Measurements from ENCODE around the gene ITGA5.

The ITGA5 gene

GRCh38 chr12:54409267-54409666, 9.8 kb downstream of the ITGA5 start:
- DNase-seq, result no peak

- DNase-seq, result no peak
Measured at GRCh38 chr12:54407183-54407905, 11.7 kb downstream of the ITGA5 start.

- DNase-seq, result no peak
Measured at GRCh38 chr12:54405573-54405972, 13.5 kb downstream of the ITGA5 start.

GRCh38 chr12:54405106-54405505, 14.0 kb downstream of the ITGA5 start:
- DNase-seq, result no peak

- DNase-seq, result peak; percentile 22
Measured at GRCh38 chr12:54404061-54405004, 14.7 kb downstream of the ITGA5 start.

GRCh38 chr12:54401119-54401518, 17.9 kb downstream of the ITGA5 start:
- DNase-seq, result no peak

- peak; percentile 46 for DNase-seq
Measured at GRCh38 chr12:54398995-54399793, 19.9 kb downstream of the ITGA5 start.

- DNase-seq, result no peak
Measured at GRCh38 chr12:54398218-54398617, 20.8 kb downstream of the ITGA5 start.

GRCh38 chr12:54397157-54397556, 21.9 kb downstream of the ITGA5 start:
- no peak for DNase-seq

GRCh38 chr12:54395545-54395944, 23.5 kb downstream of the ITGA5 start:
- DNase-seq, result no peak

- DNase-seq, result no peak
Measured at GRCh38 chr12:54394986-54395385, 24.1 kb downstream of the ITGA5 start.

- peak; percentile 9 for DNase-seq
Measured at GRCh38 chr12:54394281-54394719, 24.8 kb downstream of the ITGA5 start.

- DNase-seq, result no peak
Measured at GRCh38 chr12:54393743-54394142, 25.3 kb downstream of the ITGA5 start.

GRCh38 chr12:54393207-54393609, 25.9 kb downstream of the ITGA5 start:
- no peak for DNase-seq

- no peak for DNase-seq
Measured at GRCh38 chr12:54392485-54393206, 26.4 kb downstream of the ITGA5 start.

- DNase-seq, result peak; percentile 11
Measured at GRCh38 chr12:54390668-54391551, 28.2 kb downstream of the ITGA5 start.

- peak; percentile 47 for DNase-seq
Measured at GRCh38 chr12:54390176-54390667, 28.8 kb downstream of the ITGA5 start.

- no peak for DNase-seq
Measured at GRCh38 chr12:54389607-54390175, 29.4 kb downstream of the ITGA5 start.

- no peak for DNase-seq
Measured at GRCh38 chr12:54389134-54389508, 29.9 kb downstream of the ITGA5 start.

- DNase-seq, result no peak
Measured at GRCh38 chr12:54388237-54389133, 30.6 kb downstream of the ITGA5 start.

Data from NCI-H1105 treated with DMSO at 0.1 percent for 48 hours (cell line).